ENCODE results near the gene PAPPA2.
"Not testable (repeated sequence)": the region's sequence is repeated elsewhere in the genome, so short reads cannot be mapped to it uniquely, and the experiment has no call there.

PAPPA2 gene, protein sequence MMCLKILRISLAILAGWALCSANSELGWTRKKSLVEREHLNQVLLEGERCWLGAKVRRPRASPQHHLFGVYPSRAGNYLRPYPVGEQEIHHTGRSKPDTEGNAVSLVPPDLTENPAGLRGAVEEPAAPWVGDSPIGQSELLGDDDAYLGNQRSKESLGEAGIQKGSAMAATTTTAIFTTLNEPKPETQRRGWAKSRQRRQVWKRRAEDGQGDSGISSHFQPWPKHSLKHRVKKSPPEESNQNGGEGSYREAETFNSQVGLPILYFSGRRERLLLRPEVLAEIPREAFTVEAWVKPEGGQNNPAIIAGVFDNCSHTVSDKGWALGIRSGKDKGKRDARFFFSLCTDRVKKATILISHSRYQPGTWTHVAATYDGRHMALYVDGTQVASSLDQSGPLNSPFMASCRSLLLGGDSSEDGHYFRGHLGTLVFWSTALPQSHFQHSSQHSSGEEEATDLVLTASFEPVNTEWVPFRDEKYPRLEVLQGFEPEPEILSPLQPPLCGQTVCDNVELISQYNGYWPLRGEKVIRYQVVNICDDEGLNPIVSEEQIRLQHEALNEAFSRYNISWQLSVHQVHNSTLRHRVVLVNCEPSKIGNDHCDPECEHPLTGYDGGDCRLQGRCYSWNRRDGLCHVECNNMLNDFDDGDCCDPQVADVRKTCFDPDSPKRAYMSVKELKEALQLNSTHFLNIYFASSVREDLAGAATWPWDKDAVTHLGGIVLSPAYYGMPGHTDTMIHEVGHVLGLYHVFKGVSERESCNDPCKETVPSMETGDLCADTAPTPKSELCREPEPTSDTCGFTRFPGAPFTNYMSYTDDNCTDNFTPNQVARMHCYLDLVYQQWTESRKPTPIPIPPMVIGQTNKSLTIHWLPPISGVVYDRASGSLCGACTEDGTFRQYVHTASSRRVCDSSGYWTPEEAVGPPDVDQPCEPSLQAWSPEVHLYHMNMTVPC (N-terminal part only)

DNA sequence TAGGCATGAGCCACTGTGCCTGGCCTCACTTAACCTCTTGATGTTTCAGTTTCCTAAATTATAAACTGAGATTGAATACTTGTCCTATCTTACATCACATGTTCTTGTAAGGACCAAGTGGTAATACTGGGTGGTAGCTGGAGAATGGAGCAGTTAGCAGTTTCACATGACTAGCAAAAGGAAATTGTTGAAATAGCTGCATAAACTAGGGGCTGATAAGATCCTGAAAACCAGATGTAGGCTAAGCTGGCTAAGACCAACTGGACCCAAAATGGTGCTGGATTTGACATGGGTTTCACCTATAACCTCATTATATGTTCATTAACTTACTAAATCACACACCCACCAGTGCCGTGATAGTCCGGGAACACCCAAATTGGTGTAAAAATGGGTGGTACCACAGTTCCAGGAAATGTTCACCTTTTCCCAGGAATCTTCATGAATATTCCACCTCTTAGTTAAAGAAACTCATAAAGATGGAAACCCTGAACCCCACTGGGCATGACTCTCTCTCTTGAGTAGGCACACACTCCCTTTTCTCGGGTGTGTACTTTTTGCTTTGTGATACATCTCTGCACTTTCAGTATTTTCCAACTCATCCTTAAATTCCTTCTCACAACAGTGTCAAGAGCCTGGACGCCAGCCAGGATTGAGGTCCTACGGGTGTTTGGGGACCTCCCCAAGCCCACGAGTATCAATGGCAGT lies at the start of gene PAPPA2:
Gene PAPPA2 (plus strand): TSS at position 502 of the 705 bp plus-strand sequence. CDS start 93,148 bp downstream, outside the sequence.
- no peak for DNase-seq

GRCh38 chr1:176416777-176417176 lies 46.2 kb upstream of the PAPPA2 start:
- no peak for DNase-seq

DNA sequence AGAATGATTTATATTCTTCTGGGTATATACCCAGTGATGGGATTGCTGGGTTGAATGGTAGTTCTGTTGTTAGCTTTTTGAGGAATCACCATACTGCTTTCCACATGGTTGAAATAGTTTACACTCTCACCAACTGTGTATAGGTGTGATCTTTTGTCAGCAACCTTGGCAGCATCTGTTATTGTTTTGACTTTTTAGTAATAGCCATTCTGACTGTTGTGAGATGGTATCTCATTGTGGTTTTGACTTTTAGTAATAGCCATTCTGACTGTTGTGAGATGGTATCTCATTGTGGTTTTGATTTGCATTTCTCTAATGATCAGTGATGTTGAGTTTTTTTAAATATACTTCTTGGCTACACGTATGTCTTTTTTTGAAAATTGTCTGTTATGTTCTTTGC lies 43.4 kb upstream of the PAPPA2 start:
- not testable (repeated sequence) for DNase-seq

GRCh38 chr1:176434234-176434633 lies 28.7 kb upstream of the PAPPA2 start:
- DNase-seq = no peak

DNA sequence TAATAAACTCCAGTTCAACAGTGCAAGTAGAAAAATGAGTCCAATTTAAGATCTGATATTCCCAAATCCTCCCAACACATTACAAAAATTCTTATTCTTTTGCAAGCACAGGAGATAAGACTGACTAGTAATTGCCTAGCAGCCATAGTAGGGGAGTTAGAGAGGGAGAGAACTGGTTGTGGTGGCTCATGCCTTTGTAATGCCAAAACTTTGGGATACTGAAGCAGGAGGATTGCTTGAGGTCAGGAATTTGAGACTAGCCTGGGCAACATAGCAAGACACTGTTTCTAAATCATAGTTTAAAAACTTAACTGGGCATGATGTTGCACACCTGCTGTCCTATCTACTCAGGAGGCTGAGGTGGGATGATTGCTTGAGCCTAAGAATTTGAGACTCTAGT lies 26.7 kb upstream of the PAPPA2 start:
- no peak for DNase-seq

GRCh38 chr1:176440176-176440575 lies 22.8 kb upstream of the PAPPA2 start:
- DNase-seq = no peak

DNA sequence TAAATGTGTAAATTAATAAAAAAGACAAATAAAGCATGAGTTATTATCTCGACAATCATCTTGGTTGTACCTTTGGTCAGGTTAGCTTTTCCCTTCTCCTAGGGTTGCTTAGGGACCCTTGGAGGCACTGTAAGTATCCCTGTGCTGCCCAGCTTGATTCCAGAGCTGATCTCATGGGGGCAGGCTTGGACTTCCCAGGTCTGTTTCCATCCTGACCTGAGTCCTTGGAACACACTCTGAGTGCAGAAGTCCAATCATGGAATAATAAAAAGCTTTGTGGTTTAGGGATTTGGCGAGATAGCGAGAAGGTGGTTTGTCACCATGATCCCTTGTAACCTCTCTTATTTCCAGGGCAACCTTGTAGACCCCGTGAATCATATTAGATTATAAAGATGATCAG lies 18.7 kb upstream of the PAPPA2 start:
- no peak for DNase-seq

- no peak for DNase-seq
Observed at GRCh38 chr1:176445402-176445801, 17.6 kb upstream of the PAPPA2 start.

DNA sequence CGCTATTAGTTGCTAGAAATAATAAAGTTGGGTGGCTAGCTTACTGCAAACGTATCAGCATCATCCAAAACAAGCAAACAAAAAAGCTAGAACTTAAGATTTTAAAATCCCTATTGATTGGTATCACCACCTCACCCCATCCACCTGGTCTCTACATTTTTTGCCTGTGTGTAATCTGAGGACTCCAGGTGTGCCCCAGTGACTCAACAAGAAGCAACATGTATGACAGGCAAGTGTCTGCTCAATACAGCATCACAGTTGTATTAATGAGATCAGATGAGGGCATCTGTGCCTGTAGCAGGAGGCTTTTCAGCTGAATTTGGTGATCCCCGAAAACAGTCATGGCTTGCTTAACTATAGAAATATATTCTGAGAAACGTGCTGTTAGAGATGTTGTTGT lies 14.6 kb upstream of the PAPPA2 start:
- no peak for DNase-seq

- DNase-seq = no peak
Observed at GRCh38 chr1:176450526-176450925, 12.4 kb upstream of the PAPPA2 start.

DNA sequence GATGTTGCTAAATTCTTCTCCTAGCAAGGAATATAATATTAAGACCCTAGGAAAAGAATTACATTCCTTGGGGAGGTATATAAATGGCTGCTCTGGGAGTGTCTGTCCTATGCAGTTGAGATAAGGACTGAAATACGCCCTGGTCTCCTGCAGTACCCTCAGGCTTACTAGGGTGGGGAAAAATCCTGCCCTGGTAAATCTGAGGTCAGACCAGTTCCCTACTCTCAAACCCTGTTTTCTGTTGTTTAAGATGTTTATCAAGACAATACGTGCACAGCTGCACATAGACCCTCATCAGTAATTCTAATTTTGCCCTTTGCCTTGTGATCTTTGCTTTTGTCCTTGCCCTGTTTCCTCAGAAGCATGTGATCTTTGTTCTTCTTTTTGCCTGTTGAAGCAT lies 11.2 kb upstream of the PAPPA2 start:
- not testable (repeated sequence) for DNase-seq

- no peak for DNase-seq
Observed at GRCh38 chr1:176456795-176457194, 6.2 kb upstream of the PAPPA2 start.

DNA sequence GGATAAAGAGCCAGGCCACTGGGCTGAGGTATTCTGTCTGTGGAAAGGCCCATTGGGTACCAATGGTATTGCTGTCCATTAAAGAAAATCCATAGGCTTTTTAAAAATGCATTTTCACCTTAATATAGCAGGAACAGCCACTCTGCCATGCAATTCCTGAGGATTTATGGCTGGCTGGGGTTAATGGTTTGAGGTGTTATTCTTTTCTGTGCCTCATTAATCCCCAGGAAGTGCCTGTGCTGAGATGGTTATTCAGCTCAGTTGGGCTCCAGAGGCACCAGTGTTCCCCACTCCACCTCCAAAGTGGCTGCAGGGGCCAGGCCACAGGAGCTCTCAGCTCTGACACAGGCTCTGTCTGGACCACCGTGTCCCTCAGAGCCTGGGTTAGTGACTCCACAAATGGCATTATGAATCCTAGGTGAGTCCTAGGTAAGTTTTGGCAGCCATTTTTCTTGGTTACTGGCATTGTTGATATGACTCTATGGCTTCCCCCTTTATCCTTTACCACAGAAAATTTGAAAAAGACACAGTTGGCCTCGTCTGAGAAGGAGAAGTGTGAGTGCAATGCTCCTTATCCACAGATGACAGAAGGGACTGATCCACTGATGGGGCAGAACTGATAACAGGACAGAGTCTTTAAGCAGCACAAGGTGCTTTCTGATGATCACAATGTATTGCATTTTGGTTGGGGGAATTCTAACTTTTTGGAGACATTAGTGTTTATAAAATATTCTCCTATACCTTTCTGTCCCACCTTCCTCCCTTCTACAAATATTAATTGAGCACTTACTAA lies 2.2 kb upstream of the PAPPA2 start:
- DNase-seq = no peak

GRCh38 chr1:176461576-176461975 lies 1.4 kb upstream of the PAPPA2 start:
- no peak for DNase-seq

DNA sequence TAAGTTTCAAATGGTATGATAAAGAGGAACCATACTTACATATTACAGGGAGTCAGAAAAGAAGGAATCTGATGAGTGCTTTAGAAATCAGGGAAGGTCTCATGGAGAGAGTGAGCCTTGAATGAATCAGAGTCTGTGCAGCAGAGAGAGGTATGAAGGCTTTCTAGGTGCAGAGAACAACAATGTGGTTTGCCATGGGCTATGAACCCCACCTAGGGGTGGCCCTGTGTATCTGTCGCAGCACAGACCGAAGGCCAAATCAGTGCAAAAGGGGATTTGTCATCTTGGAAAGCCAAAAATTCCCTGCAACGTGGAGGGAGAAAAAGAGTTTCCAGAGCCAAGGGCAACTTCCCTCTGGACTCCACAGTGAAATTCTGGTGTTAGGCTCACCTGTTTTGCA lies 3.5 kb downstream of the PAPPA2 start:
- peak; percentile 3 for DNase-seq

DNA sequence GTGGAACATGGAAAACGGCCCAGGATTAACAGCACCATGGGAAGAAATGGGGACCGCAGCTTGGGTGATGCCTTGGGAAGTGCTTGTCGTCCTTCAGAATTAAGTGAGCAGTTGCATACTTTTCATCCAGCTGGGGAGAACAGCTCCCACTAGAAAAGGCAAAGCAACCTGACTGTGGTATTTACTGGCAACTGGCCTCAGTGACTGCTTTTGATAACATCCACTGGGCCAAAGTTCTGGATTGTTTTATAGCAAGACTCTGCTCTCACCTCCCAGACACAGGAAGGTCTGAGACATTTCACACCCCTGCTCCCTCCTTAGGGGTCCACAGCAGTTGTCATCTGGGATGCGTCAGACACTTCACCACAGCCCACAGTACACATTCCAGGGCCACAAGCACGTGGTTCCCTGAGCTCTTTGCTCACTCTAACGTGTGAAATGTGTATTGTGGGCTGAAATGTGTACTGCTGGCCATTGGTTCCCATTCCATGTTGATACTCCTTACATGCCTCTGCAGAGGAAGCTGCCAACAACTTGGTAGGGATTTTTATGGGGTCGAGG lies 6.6 kb downstream of the PAPPA2 start:
- no peak for DNase-seq

- DNase-seq = no peak
Observed at GRCh38 chr1:176471338-176472121, 8.6 kb downstream of the PAPPA2 start.

GRCh38 chr1:176479971-176480370 lies 17.0 kb downstream of the PAPPA2 start:
- no peak for DNase-seq

- DNase-seq = no peak
Observed at GRCh38 chr1:176480750-176481149, 17.8 kb downstream of the PAPPA2 start.

DNA sequence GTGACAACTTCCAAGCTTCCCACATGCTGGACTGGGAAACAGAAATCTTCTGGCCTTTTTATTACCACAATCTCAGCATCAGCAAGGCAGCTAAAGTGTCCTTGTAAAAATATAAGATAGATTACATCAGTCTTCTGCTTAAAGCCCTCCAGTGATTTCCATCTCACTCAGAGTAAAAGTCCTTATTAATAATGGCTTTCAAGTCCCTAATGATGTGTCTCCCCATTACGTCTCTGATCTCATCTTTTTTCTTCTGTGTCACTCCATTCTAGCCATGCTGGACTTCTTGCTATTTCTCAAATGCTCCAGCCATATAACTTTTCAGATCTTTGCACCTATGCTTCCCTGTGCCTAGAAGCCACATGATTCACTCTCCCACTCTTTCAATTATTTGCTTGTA lies 22.1 kb downstream of the PAPPA2 start:
- no peak for DNase-seq

GRCh38 chr1:176494436-176494835 lies 31.5 kb downstream of the PAPPA2 start:
- no peak for DNase-seq
